MM.1S (cell line): ENCODE measurements around the gene MAP7D1.

Experiments
- DNase-seq: peaks from one replicate; pipeline ENCODE4 v3.0.0-alpha.2; 2015
- H2AFZ ChIP-seq: fragments of 300-600 bp; sonication (generic); 2 replicates; pipeline ENCODE4 v1.6.0; 2016; ENCODE audit warnings: antibody characterized with exemption, low read length
- H3F3A ChIP-seq: fragments of 300-600 bp; sonication (generic); 2 replicates; pipeline ENCODE4 v1.6.1; 2016; ENCODE audit warnings: mild to moderate bottlenecking, antibody characterized with exemption, low read length, moderate library complexity, mixed read lengths; ENCODE audit not compliant: insufficient read depth
- H3K27ac ChIP-seq: fragments of 300-600 bp; sonication (generic); 2 replicates; pipeline ENCODE4 v1.5.1; 2016; ENCODE audit warnings: mild to moderate bottlenecking, low read length
- H3K27me3 ChIP-seq: fragments of 300-600 bp; sonication (generic); replicated peaks from 2 replicates; pipeline ENCODE4 v1.6.0; 2016; ENCODE audit warnings: low read length; ENCODE audit not compliant: insufficient read depth
- H3K36me3 ChIP-seq: fragments of 300-600 bp; sonication (generic); replicated peaks from 2 replicates; pipeline ENCODE4 v1.6.1; 2016; ENCODE audit warnings: mild to moderate bottlenecking, low read length, mixed read lengths; ENCODE audit not compliant: insufficient read depth
- H3K4me1 ChIP-seq: fragments of 300-600 bp; sonication (generic); 2 replicates; pipeline ENCODE4 v1.6.1; 2016; ENCODE audit warnings: low read length, mixed read lengths
- H3K4me2 ChIP-seq: fragments of 300-600 bp; sonication (generic); 2 replicates; pipeline ENCODE4 v1.6.0; 2016; ENCODE audit warnings: low read depth, low read length
- H3K4me3 ChIP-seq: fragments of 300-600 bp; sonication (generic); 2 replicates; pipeline ENCODE4 v1.5.1; 2016; ENCODE audit warnings: low read length, mixed read lengths
- H3K79me2 ChIP-seq: fragments of 300-600 bp; sonication (generic); 2 replicates; pipeline ENCODE4 v1.6.1; 2016; ENCODE audit warnings: mixed run types, low read length, mixed read lengths
- H3K9ac ChIP-seq: fragments of 300-600 bp; sonication (generic); 2 replicates; pipeline ENCODE4 v1.6.1; 2016; ENCODE audit warnings: low read length, mixed read lengths
- H3K9me2 ChIP-seq: fragments of 300-600 bp; sonication (generic); replicated peaks from 2 replicates; pipeline ENCODE4 v1.6.1; 2016; ENCODE audit warnings: mild to moderate bottlenecking, low read length, mixed read lengths; ENCODE audit not compliant: insufficient read depth
- H3K9me3 ChIP-seq: fragments of 300-600 bp; sonication (generic); replicated peaks from 2 replicates; pipeline ENCODE4 v1.6.1; 2016; ENCODE audit warnings: mild to moderate bottlenecking, low read length, mixed read lengths; ENCODE audit not compliant: insufficient read depth
- H4K20me1 ChIP-seq: fragments of 300-600 bp; sonication (generic); 2 replicates; pipeline ENCODE4 v1.6.1; 2016; ENCODE audit warnings: mild to moderate bottlenecking, low read length, moderate library complexity, mixed read lengths; ENCODE audit not compliant: insufficient read depth
- EZH2 ChIP-seq: fragments of 300-600 bp; sonication (generic); optimal IDR thresholded peaks from 2 replicates; pipeline ENCODE3; 2017; ENCODE audit warnings: low read depth, mild to moderate bottlenecking, antibody characterized with exemption, low read length, mixed read lengths
- EZH2phosphoT487 ChIP-seq: fragments of 300-600 bp; sonication (generic); IDR thresholded peaks from 2 replicates; pipeline ENCODE4 v1.6.1; 2018; ENCODE audit warnings: antibody characterized with exemption, low read length
- TF ChIP-seq, protein P1 (sequence below): fragments of 300-600 bp; sonication (generic); IDR thresholded peaks from 2 replicates; pipeline ENCODE4 v1.5.1; 2016; ENCODE audit warnings: antibody characterized with exemption, low read length, mixed read lengths

MAP7D1 gene

DNA sequence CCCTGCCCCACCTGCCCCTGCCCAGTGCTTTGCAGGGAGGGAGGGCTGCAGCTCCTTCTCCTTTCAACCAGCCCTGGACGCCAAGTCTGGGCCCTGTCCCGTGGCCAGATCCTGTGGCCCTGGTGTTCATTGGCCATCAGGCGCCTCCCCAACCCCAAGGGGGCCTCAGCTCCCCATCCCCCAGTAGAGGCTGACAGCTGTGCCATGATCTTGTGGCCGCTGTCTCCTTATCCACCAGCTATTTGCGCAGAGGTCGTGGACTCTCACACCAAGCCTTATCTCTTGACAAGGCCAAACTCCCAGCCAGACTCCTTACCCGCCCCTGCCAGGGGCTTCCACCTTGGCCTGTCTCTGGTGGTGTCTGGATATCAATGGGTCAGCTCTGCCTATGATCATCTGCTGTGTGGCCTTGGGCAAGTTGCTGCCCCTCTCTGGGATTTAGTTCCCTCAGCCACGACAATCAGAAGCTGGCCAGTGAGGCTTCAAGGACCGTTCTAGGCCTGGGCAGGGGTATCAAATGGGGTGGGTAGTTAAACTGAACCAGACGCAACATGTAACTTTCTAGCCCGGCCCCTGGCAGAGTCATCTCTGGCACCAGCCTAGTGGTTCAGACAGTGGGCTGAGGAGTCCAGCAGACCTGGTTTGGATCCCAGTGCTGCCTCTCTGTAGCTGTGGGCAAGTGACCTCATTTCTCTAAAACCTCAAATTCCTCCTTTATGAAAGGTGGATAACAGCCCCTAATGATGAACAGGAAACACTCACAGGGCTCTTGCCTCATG lies 27.6 kb upstream of the MAP7D1 start:
- DNase-seq: no peak
- TF ChIP-seq EZH2phosphoT487: no peak
- no peak for TF ChIP-seq EZH2
- TF ChIP-seq, protein P1, sequence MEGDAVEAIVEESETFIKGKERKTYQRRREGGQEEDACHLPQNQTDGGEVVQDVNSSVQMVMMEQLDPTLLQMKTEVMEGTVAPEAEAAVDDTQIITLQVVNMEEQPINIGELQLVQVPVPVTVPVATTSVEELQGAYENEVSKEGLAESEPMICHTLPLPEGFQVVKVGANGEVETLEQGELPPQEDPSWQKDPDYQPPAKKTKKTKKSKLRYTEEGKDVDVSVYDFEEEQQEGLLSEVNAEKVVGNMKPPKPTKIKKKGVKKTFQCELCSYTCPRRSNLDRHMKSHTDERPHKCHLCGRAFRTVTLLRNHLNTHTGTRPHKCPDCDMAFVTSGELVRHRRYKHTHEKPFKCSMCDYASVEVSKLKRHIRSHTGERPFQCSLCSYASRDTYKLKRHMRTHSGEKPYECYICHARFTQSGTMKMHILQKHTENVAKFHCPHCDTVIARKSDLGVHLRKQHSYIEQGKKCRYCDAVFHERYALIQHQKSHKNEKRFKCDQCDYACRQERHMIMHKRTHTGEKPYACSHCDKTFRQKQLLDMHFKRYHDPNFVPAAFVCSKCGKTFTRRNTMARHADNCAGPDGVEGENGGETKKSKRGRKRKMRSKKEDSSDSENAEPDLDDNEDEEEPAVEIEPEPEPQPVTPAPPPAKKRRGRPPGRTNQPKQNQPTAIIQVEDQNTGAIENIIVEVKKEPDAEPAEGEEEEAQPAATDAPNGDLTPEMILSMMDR: no peak
- H3K4me3 ChIP-seq: no peak overlapping the region
- no peak overlapping the region for H3K9ac ChIP-seq
- H3K27ac ChIP-seq: no peak overlapping the region
- no peak overlapping the region for H3K4me2 ChIP-seq
- H3K79me2 ChIP-seq: no peaks in the 10 kb centered on the region
- no peaks in the 10 kb centered on the region for H4K20me1 ChIP-seq
- no peaks in the 10 kb centered on the region for H3F3A ChIP-seq
- H3K9me2 ChIP-seq: no peaks in the 10 kb centered on the region
- no peak overlapping the region for H2AFZ ChIP-seq
- no peaks in the 10 kb centered on the region for H3K36me3 ChIP-seq
- H3K27me3 ChIP-seq: peaks cover 22% of the 10 kb centered on the region
- no peaks in the 10 kb centered on the region for H3K4me1 ChIP-seq
- H3K9me3 ChIP-seq: no peaks in the 10 kb centered on the region

DNA sequence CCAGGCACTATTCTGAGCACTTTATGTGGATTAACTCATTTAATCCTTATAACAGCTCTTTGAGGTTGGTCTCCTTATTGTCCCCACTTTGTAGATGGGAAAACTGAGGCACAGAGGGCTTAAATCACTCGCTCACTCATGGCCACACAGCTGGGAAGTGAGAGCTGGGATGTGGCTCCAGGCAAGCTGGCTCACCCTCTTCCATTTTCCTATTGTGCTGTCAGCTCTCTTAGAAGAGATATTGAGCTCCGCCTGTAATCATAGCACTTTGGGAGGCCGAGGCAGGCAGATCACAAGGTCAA lies 27.1 kb upstream of the MAP7D1 start:
- Histone ChIP-seq H4K20me1 (no peaks in the 10 kb centered on the region), H3F3A (no peaks in the 10 kb centered on the region), H3K9me2 (no peaks in the 10 kb centered on the region), H3K36me3 (no peaks in the 10 kb centered on the region), H3K27me3 (peaks cover 19% of the 10 kb centered on the region), H2AFZ (no peak overlapping the region), H3K4me1 (no peaks in the 10 kb centered on the region), H3K9ac (no peak overlapping the region), H3K27ac (no peak overlapping the region), H3K79me2 (no peaks in the 10 kb centered on the region), H3K4me3 (no peak overlapping the region), H3K9me3 (no peaks in the 10 kb centered on the region), H3K4me2 (no peak overlapping the region)
- TF ChIP-seq, protein P1: no peak
- TF ChIP-seq EZH2: no peak
- TF ChIP-seq EZH2phosphoT487: no peak
- no peak for DNase-seq

DNA sequence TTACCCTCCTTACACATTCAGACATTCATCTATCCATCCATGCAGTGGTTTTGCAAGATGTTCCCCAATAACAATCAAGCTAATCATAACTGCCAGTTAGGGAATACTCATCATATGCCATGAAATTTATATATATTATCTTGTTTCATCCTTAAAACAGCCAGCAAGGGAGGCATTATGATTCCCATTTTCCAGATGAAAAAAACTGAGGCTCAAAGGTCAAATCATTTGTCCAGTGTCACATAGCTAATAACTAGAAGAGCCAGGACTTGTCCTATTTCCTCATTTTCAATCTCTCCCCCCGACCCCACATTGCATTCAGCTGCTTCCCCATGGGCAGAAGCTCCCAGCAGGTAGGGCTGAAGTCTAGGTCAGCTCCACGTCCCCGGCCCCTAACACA lies 23.9 kb upstream of the MAP7D1 start:
- H3K4me3 ChIP-seq: no peak overlapping the region
- TF ChIP-seq EZH2phosphoT487: no peak
- TF ChIP-seq, protein P1: no peak
- TF ChIP-seq EZH2: no peak
- no peaks in the 10 kb centered on the region for H3K9me2 ChIP-seq
- H3K4me1 ChIP-seq: no peaks in the 10 kb centered on the region
- no peaks in the 10 kb centered on the region for H3K27me3 ChIP-seq
- DNase-seq: no peak
- H3K9ac ChIP-seq: no peak overlapping the region
- H3F3A ChIP-seq: no peaks in the 10 kb centered on the region
- no peaks in the 10 kb centered on the region for H3K9me3 ChIP-seq
- H2AFZ ChIP-seq: no peak overlapping the region
- no peaks in the 10 kb centered on the region for H3K36me3 ChIP-seq
- no peak overlapping the region for H3K4me2 ChIP-seq
- no peak overlapping the region for H3K27ac ChIP-seq
- H3K79me2 ChIP-seq: no peaks in the 10 kb centered on the region
- no peaks in the 10 kb centered on the region for H4K20me1 ChIP-seq
